Retinal pigment epithelial cell (primary cell): ENCODE measurements around the gene FBLN1.
"Not testable (repeated sequence)": the region's sequence is repeated elsewhere in the genome, so short reads cannot be mapped to it uniquely, and the experiment has no call there.

ENCODE experiments used
- DNase-seq: peaks from one replicate; pipeline ENCODE4 v3.0.0-alpha.2; 2010; ENCODE audit warnings: low read depth
- H3K4me3 ChIP-seq: 2 replicates; pipeline ENCODE4 v1.5.1; 2011; ENCODE audit warnings: mild to moderate bottlenecking, low read length, control low read depth, moderate library complexity
- TF ChIP-seq, protein P1 (sequence below): conservative IDR thresholded peaks from 2 replicates; pipeline ENCODE4 v1.5.1; 2011; ENCODE audit warnings: low read depth, low read length, control low read depth, inconsistent platforms

FBLN1 gene

GRCh38 chr22:45542001-45542520, 39.4 kb downstream of the FBLN1 start:
- TF ChIP-seq, protein P1, sequence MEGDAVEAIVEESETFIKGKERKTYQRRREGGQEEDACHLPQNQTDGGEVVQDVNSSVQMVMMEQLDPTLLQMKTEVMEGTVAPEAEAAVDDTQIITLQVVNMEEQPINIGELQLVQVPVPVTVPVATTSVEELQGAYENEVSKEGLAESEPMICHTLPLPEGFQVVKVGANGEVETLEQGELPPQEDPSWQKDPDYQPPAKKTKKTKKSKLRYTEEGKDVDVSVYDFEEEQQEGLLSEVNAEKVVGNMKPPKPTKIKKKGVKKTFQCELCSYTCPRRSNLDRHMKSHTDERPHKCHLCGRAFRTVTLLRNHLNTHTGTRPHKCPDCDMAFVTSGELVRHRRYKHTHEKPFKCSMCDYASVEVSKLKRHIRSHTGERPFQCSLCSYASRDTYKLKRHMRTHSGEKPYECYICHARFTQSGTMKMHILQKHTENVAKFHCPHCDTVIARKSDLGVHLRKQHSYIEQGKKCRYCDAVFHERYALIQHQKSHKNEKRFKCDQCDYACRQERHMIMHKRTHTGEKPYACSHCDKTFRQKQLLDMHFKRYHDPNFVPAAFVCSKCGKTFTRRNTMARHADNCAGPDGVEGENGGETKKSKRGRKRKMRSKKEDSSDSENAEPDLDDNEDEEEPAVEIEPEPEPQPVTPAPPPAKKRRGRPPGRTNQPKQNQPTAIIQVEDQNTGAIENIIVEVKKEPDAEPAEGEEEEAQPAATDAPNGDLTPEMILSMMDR = no peak
- no peak overlapping the region for H3K4me3 ChIP-seq

GRCh38 chr22:45542736-45543135, 40.1 kb downstream of the FBLN1 start:
- H3K4me3 ChIP-seq, DNase-seq: not testable (repeated sequence)

More at GRCh38 chr22:45542001-45542520, 39.4 kb downstream of the FBLN1 start:
- no peak for DNase-seq

DNA sequence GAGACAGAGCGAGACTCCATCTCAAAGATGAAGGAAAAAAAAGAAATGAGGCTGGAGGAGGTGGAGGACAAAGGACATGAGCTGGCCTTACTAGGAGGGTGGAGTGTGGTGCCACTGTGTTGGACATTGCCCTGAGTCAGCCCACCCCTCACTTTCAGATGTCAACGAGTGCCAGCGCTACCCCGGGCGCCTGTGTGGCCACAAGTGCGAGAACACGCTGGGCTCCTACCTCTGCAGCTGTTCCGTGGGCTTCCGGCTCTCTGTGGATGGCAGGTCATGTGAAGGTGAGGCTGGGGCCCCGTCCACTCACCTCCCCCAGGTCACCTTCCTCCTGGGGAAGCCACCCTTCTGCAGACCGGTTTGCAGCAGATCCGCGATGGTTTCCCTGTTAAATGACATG, 40.6 kb downstream of the FBLN1 start:
- TF ChIP-seq, protein P1 = no peak
- no peak overlapping the region for H3K4me3 ChIP-seq
- DNase-seq = no peak

- TF ChIP-seq, protein P1 = no peak
- H3K4me3 ChIP-seq = no peak overlapping the region
- DNase-seq = no peak
These were observed 42.0 kb downstream of the FBLN1 start for GRCh38 chr22:45544588-45545170.

- H3K4me3 ChIP-seq = no peak overlapping the region
- DNase-seq = no peak
- TF ChIP-seq, protein P1 = no peak
These were observed 43.8 kb downstream of the FBLN1 start for GRCh38 chr22:45546333-45547015.

GRCh38 chr22:45547016-45547345, 44.3 kb downstream of the FBLN1 start:
- H3K4me3 ChIP-seq = no peak overlapping the region
- TF ChIP-seq, protein P1 = no peak
- no peak for DNase-seq

- no peak for DNase-seq
- TF ChIP-seq, protein P1 = no peak
- H3K4me3 ChIP-seq = no peak overlapping the region
These were observed 45.0 kb downstream of the FBLN1 start for GRCh38 chr22:45547731-45548130.
